Esophagus squamous epithelium (tissue), 5 donors: Measurements from ENCODE around the gene GGCT. TPM values are rescaled to one million over a fixed set of nuclear protein-coding genes. Genes with fewer than 3 reads are reported as not detected.

ENCODE experiments used
- DNase-seq: peaks from one replicate; lab custom pipeline; 2025; lab: John Stamatoyannopoulos, UW
- H3K27ac ChIP-seq, 4 donors: fragments of 200-600 bp; sonication (generic); one replicate each; pipeline ENCODE4 v1.5.1; 2016 to 2019; ENCODE audit warnings: mild to moderate bottlenecking in 1 of 4
- H3K27me3 ChIP-seq, 4 donors: fragments of 200-600 bp; sonication (generic); 1 replicate in 3 of 4; 2 replicates in 1 of 4; pipeline versions ENCODE4 v1.5.1 to v1.6.0; 2017 to 2021; ENCODE audit warnings: antibody characterized with exemption in 1 of 4
- H3K36me3 ChIP-seq, 3 donors: fragments of 200-600 bp; sonication (generic); one replicate each; pipeline ENCODE4 v1.5.1; 2016 to 2019
- H3K4me1 ChIP-seq, 3 donors: fragments of 200-600 bp; sonication (generic); one replicate each; pipeline ENCODE4 v1.5.1; 2017 to 2019
- H3K4me3 ChIP-seq, 4 donors: fragments of 200-600 bp; sonication (generic); 1 replicate in 3 of 4; 2 replicates in 1 of 4; pipeline ENCODE4 v1.5.1; 2016 to 2019; ENCODE audit warnings: mild to moderate bottlenecking in 2 of 4, moderate library complexity in 1 of 4
- H3K9me3 ChIP-seq, 3 donors: fragments of 200-600 bp; sonication (generic); one replicate each; pipeline ENCODE4 v1.5.1; 2016 to 2019
- POLR2A ChIP-seq, 4 donors: fragments of 450-650 bp; IDR thresholded peaks; one replicate each; pipeline ENCODE4 v1.6.1; 2017; ENCODE audit warnings: antibody characterized with exemption in 4 of 4, mild to moderate bottlenecking in 4 of 4, moderate library complexity in 3 of 4
- WGBS, 2 donors: methylation state at CpG; one replicate each; pipeline ENCODE4 v1.1.5; 2018; 5-methylcytosine and 5-hydroxymethylcytosine counted together
- intact Hi-C: fragments of 100-400 bp; cut with DNase I; formaldehyde crosslinking; loops from one replicate; pipeline ENCODE4 v1.15.0; 2022
- total RNA-seq, 4 donors: library from RNA; depleted of rRNA; stranded (reverse); fragments of >200 nt; gene quantifications; one replicate each; pipeline ENCODE4 v1.1.0, GENCODE V29; 2016
- TF ChIP-seq, protein P1 (sequence below), 6 experiments: fragments of 450-650 bp in 4 of 6; fragments of 200-600 bp in 2 of 6; sonication (generic) in 2 of 6; IDR thresholded peaks; one replicate each; pipeline ENCODE4 v1.5.1; 2016 to 2019; ENCODE audit warnings: antibody characterized with exemption in 6 of 6, mild to moderate bottlenecking in 4 of 6, moderate library complexity in 4 of 6
- donor health status: DM: yes; HTN: yes; CAD: no.

GGCT gene
- total RNA-seq, 4 donors from 2014 or later = 42.3 to 74.9 (median 63.9) TPM

DNA sequence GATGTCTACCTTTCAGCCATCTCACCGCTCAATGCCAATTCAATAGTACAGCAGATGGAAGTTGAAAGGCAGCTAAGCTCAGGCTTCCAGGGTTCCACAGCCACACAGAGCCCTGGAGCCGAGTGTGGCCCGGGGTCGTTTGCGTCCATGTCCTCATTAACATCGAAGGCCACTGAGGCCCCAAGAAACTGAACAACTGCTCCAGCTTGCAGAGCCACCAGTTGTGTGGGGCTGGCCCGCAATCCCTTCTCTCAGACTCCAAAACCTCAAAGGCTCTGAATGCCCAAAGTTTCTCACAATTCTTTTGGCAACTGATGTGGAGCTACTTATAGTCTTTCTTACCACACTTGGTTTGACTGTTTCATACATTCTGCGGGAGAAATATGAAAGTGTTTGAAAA, 57.2 kb downstream of the GGCT start:
- no peaks in the 10 kb centered on the region for H3K9me3 ChIP-seq
- no peak overlapping the region for H3K27ac ChIP-seq
- TF ChIP-seq, protein P1, sequence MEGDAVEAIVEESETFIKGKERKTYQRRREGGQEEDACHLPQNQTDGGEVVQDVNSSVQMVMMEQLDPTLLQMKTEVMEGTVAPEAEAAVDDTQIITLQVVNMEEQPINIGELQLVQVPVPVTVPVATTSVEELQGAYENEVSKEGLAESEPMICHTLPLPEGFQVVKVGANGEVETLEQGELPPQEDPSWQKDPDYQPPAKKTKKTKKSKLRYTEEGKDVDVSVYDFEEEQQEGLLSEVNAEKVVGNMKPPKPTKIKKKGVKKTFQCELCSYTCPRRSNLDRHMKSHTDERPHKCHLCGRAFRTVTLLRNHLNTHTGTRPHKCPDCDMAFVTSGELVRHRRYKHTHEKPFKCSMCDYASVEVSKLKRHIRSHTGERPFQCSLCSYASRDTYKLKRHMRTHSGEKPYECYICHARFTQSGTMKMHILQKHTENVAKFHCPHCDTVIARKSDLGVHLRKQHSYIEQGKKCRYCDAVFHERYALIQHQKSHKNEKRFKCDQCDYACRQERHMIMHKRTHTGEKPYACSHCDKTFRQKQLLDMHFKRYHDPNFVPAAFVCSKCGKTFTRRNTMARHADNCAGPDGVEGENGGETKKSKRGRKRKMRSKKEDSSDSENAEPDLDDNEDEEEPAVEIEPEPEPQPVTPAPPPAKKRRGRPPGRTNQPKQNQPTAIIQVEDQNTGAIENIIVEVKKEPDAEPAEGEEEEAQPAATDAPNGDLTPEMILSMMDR (IDR thresholded peaks at IDR 0.05) = no peak
- TF ChIP-seq POLR2A (IDR thresholded peaks at IDR 0.05) = no peak
- peaks cover 0 to 5% (median 0%) of the 10 kb centered on the region in 3 donors for H3K4me1 ChIP-seq
- peaks cover 9 to 74% (median 21%) of the 10 kb centered on the region in 3 donors for H3K36me3 ChIP-seq
- H3K27me3 ChIP-seq = no peaks in the 10 kb centered on the region
- WGBS, 2 donors = 94 to 97% methylated on average over 5 to 7 of the region's 8 CpGs
- no peak overlapping the region for H3K4me3 ChIP-seq
- intact Hi-C loops = no loop called here
- DNase-seq = no peak

Other genes with a start within 250 kb of the GGCT start
- 10 to 100 TPM; 19.6 to 26.3 (median 22.5) TPM for gene ZNRF2, start 220.2 kb downstream of the GGCT start, total RNA-seq
- 10 to 100 TPM in 1 of 4 donors, 1 to 10 TPM in 3; 4.2 to 13.0 (median 6.2) TPM for gene NOD1, start 26.0 kb downstream of the GGCT start, total RNA-seq
- 100 to 1,000 TPM in 2 of 4 donors, 10 to 100 TPM in 2; 79.2 to 125 (median 97.3) TPM for gene GARS1, start 90.0 kb upstream of the GGCT start, total RNA-seq
- under 1 TPM in 2 of 4 donors, not detected in 2; under 0.01 to 0.09 TPM for gene CRHR2, start 177.6 kb upstream of the GGCT start, total RNA-seq
- 10 to 100 TPM in 2 of 4 donors, 1 to 10 TPM in 1, under 1 TPM in 1; 0.76 to 40.2 (median 7.8) TPM for gene INMT, start 247.3 kb upstream of the GGCT start, total RNA-seq